Activated CD8-positive, alpha-beta memory T cell treated with anti-CD3 and anti-CD28 coated beads, Interleukin-2, amount 50 U/mL, for 1 hour (primary cell): ENCODE measurements around the gene BANF1.
"Not testable (repeated sequence)": the region's sequence is repeated elsewhere in the genome, so short reads cannot be mapped to it uniquely, and the experiment has no call there.

Source experiments
- DNase-seq: peaks from one replicate; pipeline ENCODE4 v3.0.0-alpha.2; 2020; ENCODE audit errors: extremely low read depth

The BANF1 gene

GRCh38 chr11:66011239-66011784 lies 9.0 kb downstream of the BANF1 start:
- no peak for DNase-seq

- DNase-seq, result no peak
Observed at GRCh38 chr11:66011785-66012303, 9.5 kb downstream of the BANF1 start, which contains the start of gene CST6. Gene CST6, plus strand, starts transcription at chr11:66012008. Its CDS starts 37 bp downstream, at chr11:66012045.

- DNase-seq, result no peak
Observed at GRCh38 chr11:66012371-66012945, 10.2 kb downstream of the BANF1 start.

- no peak for DNase-seq
Observed at GRCh38 chr11:66012946-66013761, 10.9 kb downstream of the BANF1 start.

GRCh38 chr11:66013762-66014100 lies 11.4 kb downstream of the BANF1 start:
- no peak for DNase-seq

GRCh38 chr11:66014804-66015453 lies 12.6 kb downstream of the BANF1 start:
- DNase-seq, result no peak

GRCh38 chr11:66015454-66015881 lies 13.2 kb downstream of the BANF1 start:
- no peak for DNase-seq

- no peak for DNase-seq
Observed at GRCh38 chr11:66015936-66016792, 13.9 kb downstream of the BANF1 start.

- no peak for DNase-seq
Observed at GRCh38 chr11:66016793-66017177, 14.5 kb downstream of the BANF1 start.

- no peak for DNase-seq
Observed at GRCh38 chr11:66017321-66017720, 15.0 kb downstream of the BANF1 start.

- DNase-seq, result no peak
Observed at GRCh38 chr11:66020212-66020611, 17.9 kb downstream of the BANF1 start.

GRCh38 chr11:66020618-66021357 lies 18.5 kb downstream of the BANF1 start:
- DNase-seq, result no peak

- DNase-seq, result no peak
Observed at GRCh38 chr11:66022401-66023185, 20.3 kb downstream of the BANF1 start.

- DNase-seq, result not testable (repeated sequence)
Observed at GRCh38 chr11:66023186-66023440, 20.8 kb downstream of the BANF1 start.

- no peak for DNase-seq
Observed at GRCh38 chr11:66026017-66026529, 23.8 kb downstream of the BANF1 start, which contains the start of gene CATSPER1. Gene CATSPER1, minus strand, starts transcription at chr11:66026479. Its CDS starts 100 bp downstream, at chr11:66026379.

- no peak for DNase-seq
Observed at GRCh38 chr11:66032957-66033735, 30.8 kb downstream of the BANF1 start.

GRCh38 chr11:66035653-66036333 lies 33.5 kb downstream of the BANF1 start:
- DNase-seq, result no peak

- DNase-seq, result no peak
Observed at GRCh38 chr11:66036334-66036710, 34.0 kb downstream of the BANF1 start.
